Neural crest cell (in vitro differentiated cells): ENCODE measurements around the gene RBM18. TPM values are rescaled to one million over a fixed set of nuclear protein-coding genes. Genes with fewer than 3 reads are reported as not detected.

Experiments
- DNase-seq: peaks from one replicate; pipeline ENCODE4 v3.0.0; 2021; ENCODE audit warnings: low read depth, mixed read lengths, low spot score
- H3K27ac Mint-ChIP-seq: one replicate; pipeline ENCODE4 v1.8.0; 2021; ENCODE audit warnings: mild to moderate bottlenecking, mixed read lengths; ENCODE audit not compliant: unreplicated experiment
- H3K27me3 Mint-ChIP-seq: 2 replicates; pipeline ENCODE4 v1.8.0; 2021; ENCODE audit warnings: low read depth, mild to moderate bottlenecking, mixed read lengths
- H3K36me3 Mint-ChIP-seq: 2 replicates; pipeline ENCODE4 v1.8.0; 2021; ENCODE audit warnings: low read depth, mild to moderate bottlenecking, mixed read lengths
- H3K4me1 Mint-ChIP-seq: 2 replicates; pipeline ENCODE4 v1.8.0; 2021; ENCODE audit warnings: mixed read lengths
- H3K4me3 Mint-ChIP-seq: one replicate; pipeline ENCODE4 v1.8.0; 2021; ENCODE audit warnings: mild to moderate bottlenecking, mixed read lengths
- H3K9me3 Mint-ChIP-seq: 2 replicates; pipeline ENCODE4 v1.8.0; 2021; ENCODE audit warnings: mixed read lengths
- CTCF ChIP-seq: fragments of 200-600 bp; sonication (generic); conservative IDR thresholded peaks from 2 replicates; pipeline ENCODE4 v1.5.0; 2021; ENCODE audit warnings: antibody characterized with exemption, mild to moderate bottlenecking
- total RNA-seq: library from RNA; stranded (reverse); gene quantifications from 2 replicates; pipeline ENCODE4 v1.2.1, GENCODE V29; 2021

Gene RBM18
- total RNA-seq, 1 donor from 2014 or later = 17.9 TPM

- H3K27ac Mint-ChIP-seq = no peak overlapping the region
- peaks cover under 1% of the 10 kb centered on the region for H3K36me3 Mint-ChIP-seq
- DNase-seq = no peak
- H3K4me1 Mint-ChIP-seq = no peaks in the 10 kb centered on the region
- H3K4me3 Mint-ChIP-seq = no peak overlapping the region
- no peak for TF ChIP-seq CTCF
- H3K9me3 Mint-ChIP-seq = no peaks in the 10 kb centered on the region
- H3K27me3 Mint-ChIP-seq = no peaks in the 10 kb centered on the region
These were observed 22.1 kb upstream of the RBM18 start for GRCh38 chr9:122286764-122287163.

- no peak for TF ChIP-seq CTCF
- Mint-ChIP-seq H3K4me1 (no peaks in the 10 kb centered on the region), H3K4me3 (no peak overlapping the region), H3K36me3 (peaks cover 13% of the 10 kb centered on the region), H3K27ac (no peak overlapping the region), H3K9me3 (peaks cover 3% of the 10 kb centered on the region), H3K27me3 (no peaks in the 10 kb centered on the region)
- DNase-seq = no peak
These were observed 16.7 kb upstream of the RBM18 start for GRCh38 chr9:122281368-122281767.

- Mint-ChIP-seq H3K4me3 (no peak overlapping the region), H3K27me3 (no peaks in the 10 kb centered on the region), H3K9me3 (peaks cover 9% of the 10 kb centered on the region), H3K27ac (no peak overlapping the region), H3K36me3 (peaks cover 37% of the 10 kb centered on the region), H3K4me1 (no peaks in the 10 kb centered on the region)
- TF ChIP-seq CTCF = no peak
- no peak for DNase-seq
These were observed 12.8 kb upstream of the RBM18 start for GRCh38 chr9:122277285-122277897.

GRCh38 chr9:122276096-122276495 is 11.5 kb upstream of the RBM18 start:
- Mint-ChIP-seq H3K4me3 (no peak overlapping the region), H3K4me1 (no peaks in the 10 kb centered on the region), H3K9me3 (peaks cover 9% of the 10 kb centered on the region), H3K27ac (no peak overlapping the region), H3K36me3 (peaks cover 39% of the 10 kb centered on the region), H3K27me3 (no peaks in the 10 kb centered on the region)
- no peak for TF ChIP-seq CTCF
- DNase-seq = no peak

- Mint-ChIP-seq H3K4me3 (no peak overlapping the region), H3K27ac (no peak overlapping the region), H3K9me3 (peaks cover 9% of the 10 kb centered on the region), H3K27me3 (no peaks in the 10 kb centered on the region), H3K4me1 (no peaks in the 10 kb centered on the region), H3K36me3 (peaks cover 39% of the 10 kb centered on the region)
- DNase-seq = no peak
- no peak for TF ChIP-seq CTCF
These were observed 9.4 kb upstream of the RBM18 start for GRCh38 chr9:122274055-122274454.
